Measurements from ENCODE around the gene PDE4D. TPM values are rescaled to one million over a fixed set of nuclear protein-coding genes. Genes with fewer than 3 reads are reported as not detected.

Gene PDE4D
- total and polyA plus RNA-seq, 2 donors (not counting 3 experiments of a cell fraction or from before 2014, with no cell fraction given): 34.5 to 51.2 TPM

DNA sequence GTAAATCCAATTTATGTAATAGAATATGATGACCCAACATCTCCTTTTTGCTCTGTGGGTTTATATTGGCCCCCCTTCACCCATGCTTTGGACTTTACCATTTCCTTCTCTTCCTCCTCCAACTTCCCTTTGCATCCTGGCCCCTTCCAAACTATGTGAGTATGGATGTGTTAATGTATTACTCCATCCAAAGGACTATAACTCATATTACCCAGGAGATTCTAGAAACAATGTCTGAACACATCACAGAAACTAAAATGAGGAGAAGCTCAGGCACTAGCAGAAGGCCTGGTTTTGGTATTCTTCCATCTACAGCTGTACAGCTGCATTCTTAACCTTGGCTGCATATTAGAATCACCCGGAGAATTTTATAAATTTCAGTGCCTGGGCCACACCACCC lies 110.7 kb downstream of the PDE4D start:
- Histone ChIP-seq H3K79me2 (ENCODE audit: control insufficient read depth, insufficient read depth, low read length) (no peaks in the 10 kb centered on the region), H3K4me2 (ENCODE audit: insufficient read depth, low read length) (no peak overlapping the region), H3K9ac (replicated peaks; ENCODE audit: extremely low read depth, insufficient read depth, low read length) (no peak overlapping the region), H3K36me3 (ENCODE audit: control insufficient read depth in 2 of 2, extremely low read depth in 1 of 2, insufficient read depth in 2 of 2, low read length in 2 of 2) (no peaks in the 10 kb centered on the region), H3K27me3 (ENCODE audit: control insufficient read depth in 2 of 2, insufficient read depth in 2 of 2, low read length in 2 of 2) (no peaks in the 10 kb centered on the region), H3K4me1 (ENCODE audit: control insufficient read depth, extremely low read depth, insufficient read depth, low read length) (peaks cover 11% of the 10 kb centered on the region), H2AFZ (ENCODE audit: low read depth, low read length) (no peak overlapping the region), H4K20me1 (replicated peaks; ENCODE audit: control insufficient read depth, extremely low read depth, insufficient read depth, low read length) (no peaks in the 10 kb centered on the region), H3K9me1 (replicated peaks; ENCODE audit: control insufficient read depth, extremely low read depth, insufficient read depth, low read length) (no peaks in the 10 kb centered on the region), H3K9me3 (replicated peaks; ENCODE audit: control insufficient read depth, insufficient read depth, low read length) (no peaks in the 10 kb centered on the region), H3K27ac (ENCODE audit: insufficient read depth, low read depth, low read length) (no peak overlapping the region), H3K4me3 (replicated peaks in 1 of 3; ENCODE audit: insufficient read depth in 1 of 3, low read depth in 1 of 3, low read length in 3 of 3) (no peak overlapping the region)
- no TSS peak for BruUV-seq (replicated peaks)
- ChIA-PET CTCF (no interaction called here), POLR2A (no interaction called here)
- no peak for FAIRE-seq
- dilution Hi-C loops (cut with MboI; ENCODE audit: extremely low pct_ligation_motif_present, low sequenced_read_pairs) (no loop called here), intact Hi-C loops (cut with micrococcal nuclease) (no loop called here)
- no peak for TF ChIP-seq POLR2A (IDR thresholded peaks at IDR 0.05; ENCODE audit: low read depth, low read length)
- no peak for TF ChIP-seq JUN (IDR thresholded peaks at IDR 0.05; ENCODE audit: borderline replicate concordance, insufficient read depth, insufficient read length, low read depth)
- no peak for TF ChIP-seq MYC (IDR thresholded peaks at IDR 0.05; ENCODE audit: low read depth, low read length)
- TF ChIP-seq, protein P1, sequence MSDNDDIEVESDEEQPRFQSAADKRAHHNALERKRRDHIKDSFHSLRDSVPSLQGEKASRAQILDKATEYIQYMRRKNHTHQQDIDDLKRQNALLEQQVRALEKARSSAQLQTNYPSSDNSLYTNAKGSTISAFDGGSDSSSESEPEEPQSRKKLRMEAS (IDR thresholded peaks at IDR 0.05; ENCODE audit: insufficient read depth, insufficient read length): no peak
- no peak for DNase-seq (ENCODE audit: low read depth, low spot score)

DNA sequence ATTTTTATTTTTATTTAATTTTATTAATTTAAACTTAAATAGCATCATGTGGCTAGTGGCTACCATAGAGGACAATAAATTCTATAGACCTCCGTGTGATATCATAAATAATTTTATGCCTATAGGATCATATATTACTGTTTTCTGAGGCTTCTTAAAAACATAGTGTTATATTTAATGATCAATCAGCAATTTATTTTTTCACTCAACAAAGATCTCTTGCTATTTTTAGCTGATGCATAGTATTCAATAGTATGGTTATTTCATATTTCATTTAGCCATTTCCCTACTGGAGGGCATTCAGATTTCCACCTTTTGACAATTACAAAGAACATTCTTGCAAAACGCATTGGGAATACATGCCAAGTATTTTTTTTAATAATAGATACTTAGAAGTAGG lies 114.1 kb downstream of the PDE4D start:
- FAIRE-seq: no peak
- Histone ChIP-seq H3K9me1 (replicated peaks; ENCODE audit: control insufficient read depth, extremely low read depth, insufficient read depth, low read length) (no peaks in the 10 kb centered on the region), H2AFZ (ENCODE audit: low read depth, low read length) (no peak overlapping the region), H3K27ac (ENCODE audit: insufficient read depth, low read depth, low read length) (no peak overlapping the region), H3K9me3 (replicated peaks; ENCODE audit: control insufficient read depth, insufficient read depth, low read length) (no peaks in the 10 kb centered on the region), H3K4me3 (replicated peaks in 1 of 3; ENCODE audit: insufficient read depth in 1 of 3, low read depth in 1 of 3, low read length in 3 of 3) (no peak overlapping the region), H3K4me2 (ENCODE audit: insufficient read depth, low read length) (no peak overlapping the region), H4K20me1 (replicated peaks; ENCODE audit: control insufficient read depth, extremely low read depth, insufficient read depth, low read length) (no peaks in the 10 kb centered on the region), H3K4me1 (ENCODE audit: control insufficient read depth, extremely low read depth, insufficient read depth, low read length) (no peaks in the 10 kb centered on the region), H3K9ac (replicated peaks; ENCODE audit: extremely low read depth, insufficient read depth, low read length) (no peak overlapping the region), H3K36me3 (ENCODE audit: control insufficient read depth in 2 of 2, extremely low read depth in 1 of 2, insufficient read depth in 2 of 2, low read length in 2 of 2) (no peaks in the 10 kb centered on the region), H3K79me2 (ENCODE audit: control insufficient read depth, insufficient read depth, low read length) (no peaks in the 10 kb centered on the region), H3K27me3 (ENCODE audit: control insufficient read depth in 2 of 2, insufficient read depth in 2 of 2, low read length in 2 of 2) (no peaks in the 10 kb centered on the region)
- ChIA-PET CTCF (no interaction called here), POLR2A (no interaction called here)
- DNase-seq (ENCODE audit: low read depth, low spot score): no peak
- BruUV-seq (replicated peaks): no TSS peak
- intact Hi-C loops (cut with micrococcal nuclease) (no loop called here), dilution Hi-C loops (cut with MboI; ENCODE audit: extremely low pct_ligation_motif_present, low sequenced_read_pairs) (no loop called here)
- TF ChIP-seq, protein P2, sequence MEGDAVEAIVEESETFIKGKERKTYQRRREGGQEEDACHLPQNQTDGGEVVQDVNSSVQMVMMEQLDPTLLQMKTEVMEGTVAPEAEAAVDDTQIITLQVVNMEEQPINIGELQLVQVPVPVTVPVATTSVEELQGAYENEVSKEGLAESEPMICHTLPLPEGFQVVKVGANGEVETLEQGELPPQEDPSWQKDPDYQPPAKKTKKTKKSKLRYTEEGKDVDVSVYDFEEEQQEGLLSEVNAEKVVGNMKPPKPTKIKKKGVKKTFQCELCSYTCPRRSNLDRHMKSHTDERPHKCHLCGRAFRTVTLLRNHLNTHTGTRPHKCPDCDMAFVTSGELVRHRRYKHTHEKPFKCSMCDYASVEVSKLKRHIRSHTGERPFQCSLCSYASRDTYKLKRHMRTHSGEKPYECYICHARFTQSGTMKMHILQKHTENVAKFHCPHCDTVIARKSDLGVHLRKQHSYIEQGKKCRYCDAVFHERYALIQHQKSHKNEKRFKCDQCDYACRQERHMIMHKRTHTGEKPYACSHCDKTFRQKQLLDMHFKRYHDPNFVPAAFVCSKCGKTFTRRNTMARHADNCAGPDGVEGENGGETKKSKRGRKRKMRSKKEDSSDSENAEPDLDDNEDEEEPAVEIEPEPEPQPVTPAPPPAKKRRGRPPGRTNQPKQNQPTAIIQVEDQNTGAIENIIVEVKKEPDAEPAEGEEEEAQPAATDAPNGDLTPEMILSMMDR (IDR thresholded peaks at IDR 0.05; ENCODE audit: extremely low read depth in 1 of 2, insufficient read depth in 1 of 2, low read depth in 1 of 2, low read length in 2 of 2): no peak
- TF ChIP-seq MYC (IDR thresholded peaks at IDR 0.05; ENCODE audit: low read depth, low read length): no peak
- TF ChIP-seq GATA2 (IDR thresholded peaks at IDR 0.05; ENCODE audit: insufficient read depth, insufficient read length, low read depth, low read length): no peak
- TF ChIP-seq POLR2AphosphoS5 (IDR thresholded peaks at IDR 0.05; ENCODE audit: insufficient read depth, low read depth, low read length): no peak
- TF ChIP-seq JUN (IDR thresholded peaks at IDR 0.05; ENCODE audit: borderline replicate concordance, insufficient read depth, insufficient read length, low read depth): no peak
- TF ChIP-seq, protein P1 (IDR thresholded peaks at IDR 0.05; ENCODE audit: insufficient read depth, insufficient read length): no peak

Data from endothelial cell of umbilical vein (primary cell).